ENCODE data around the gene VEZF1. TPM values are rescaled to one million over a fixed set of nuclear protein-coding genes. Genes with fewer than 3 reads are reported as not detected.
A peak's percentile ranks its signal among the peaks of the same experiment; 100 is the strongest.

VEZF1 gene
- total RNA-seq, 2 donors from 2014 or later, result 41.7 to 48.7 TPM

DNA sequence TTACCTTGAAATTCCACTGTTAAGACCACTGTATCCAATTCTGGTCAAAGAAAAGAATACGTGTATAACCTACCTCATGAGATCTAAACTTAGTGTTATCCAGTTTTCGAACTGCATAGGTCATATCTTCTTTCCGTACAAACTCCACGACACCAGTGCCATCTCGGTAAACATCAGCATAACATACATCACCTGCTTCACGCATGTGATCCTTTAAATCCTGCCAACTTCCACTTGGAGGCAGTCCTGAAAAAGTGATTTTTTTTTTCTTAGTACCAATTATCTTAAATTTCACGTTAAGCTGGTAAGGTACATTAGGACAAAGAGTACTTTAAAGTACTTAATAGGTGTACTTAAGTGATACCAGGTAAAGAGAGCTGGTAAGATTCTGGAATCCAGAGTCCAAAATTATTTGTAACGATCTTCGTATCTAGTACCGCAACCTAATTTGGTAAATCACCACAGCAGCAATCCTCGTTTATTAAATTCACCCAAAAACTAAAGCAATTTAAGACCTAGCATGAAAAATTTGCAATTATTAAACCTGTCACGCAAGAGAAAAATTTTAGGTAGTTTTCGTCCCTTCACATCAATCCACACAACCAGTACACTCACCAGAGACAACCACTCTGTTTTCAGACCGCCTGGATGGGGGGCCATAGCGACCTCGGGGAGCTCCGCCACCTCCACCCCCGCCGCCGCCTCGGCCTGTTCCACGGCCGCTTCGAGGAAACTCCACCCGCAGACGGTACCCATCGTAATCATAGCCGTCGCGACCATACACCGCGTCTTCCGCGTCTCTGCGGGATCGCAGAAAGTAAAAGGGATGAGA is 17.9 kb upstream of the VEZF1 start:
- no peak for DNase-seq
- no peaks in the 10 kb centered on the region for H3K27me3 Mint-ChIP-seq
- peaks cover 11% of the 10 kb centered on the region for H3K36me3 Mint-ChIP-seq (ENCODE audit: low read depth)
- peak overlapping the region; percentile 98 for H3K4me3 Mint-ChIP-seq
- ATAC-seq, result no peak
- peaks cover 36% of the 10 kb centered on the region for H3K4me1 Mint-ChIP-seq
- H3K9me3 ChIP-seq (ENCODE audit: control insufficient read depth, low read length, poor library complexity, severe bottlenecking), result no peaks in the 10 kb centered on the region
- peak overlapping the region; percentile 99 for H3K27ac Mint-ChIP-seq

DNA sequence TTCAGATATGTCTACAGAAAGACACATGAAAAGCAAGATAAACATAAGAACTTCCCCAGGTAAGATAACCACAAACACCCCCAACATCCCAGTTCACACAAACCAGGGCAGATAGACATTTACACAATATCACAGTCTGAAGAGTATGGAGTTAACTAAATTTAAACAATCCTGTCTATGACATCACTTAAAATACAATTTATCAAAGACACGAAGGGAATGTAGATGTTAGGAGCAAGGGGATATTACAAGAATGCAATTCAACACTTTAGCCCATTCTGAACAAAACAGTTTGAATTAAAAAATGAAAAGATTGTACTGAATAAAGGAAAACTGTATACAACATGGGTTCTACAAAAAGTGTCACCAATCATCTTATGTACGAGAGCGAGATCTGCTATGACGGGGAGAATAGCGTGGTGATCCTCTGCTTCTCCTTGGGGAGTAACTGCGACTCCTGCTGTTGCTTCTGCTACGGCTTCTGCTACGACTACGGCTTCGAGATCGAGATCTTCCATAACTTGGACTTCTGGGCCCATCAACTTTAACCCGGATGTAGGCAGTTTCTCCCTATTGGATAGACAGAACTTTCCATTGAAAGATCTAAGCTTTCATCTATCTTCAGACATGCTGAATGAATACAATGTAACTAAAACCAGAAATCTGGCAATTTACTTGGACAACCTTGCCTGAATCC is 17.1 kb upstream of the VEZF1 start:
- Mint-ChIP-seq H3K4me1 (peaks cover 36% of the 10 kb centered on the region), H3K27ac (peak overlapping the region; percentile 99), H3K27me3 (no peaks in the 10 kb centered on the region), H3K4me3 (peak overlapping the region; percentile 98), H3K36me3 (ENCODE audit: low read depth) (peaks cover 11% of the 10 kb centered on the region)
- ATAC-seq (no peak), DNase-seq (no peak)
- no peaks in the 10 kb centered on the region for H3K9me3 ChIP-seq (ENCODE audit: control insufficient read depth, low read length, poor library complexity, severe bottlenecking)

DNA sequence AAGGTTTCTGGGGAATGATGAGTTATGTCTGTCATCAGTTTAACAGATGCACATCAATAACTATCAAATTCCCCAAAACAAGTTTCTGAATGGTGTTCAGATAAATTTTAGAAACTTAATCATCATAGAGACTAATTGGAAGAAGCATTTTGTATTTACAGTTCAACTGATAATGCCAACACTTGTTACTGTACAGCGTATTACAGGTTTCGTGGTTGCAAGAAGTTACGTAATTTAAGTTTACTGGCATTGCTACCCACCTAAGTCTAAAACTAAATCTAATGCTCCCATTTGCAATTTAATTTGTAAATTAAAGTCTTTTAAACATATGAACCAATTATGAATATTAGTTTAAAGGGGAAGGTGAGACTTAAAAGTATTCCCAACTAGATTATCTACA is 16.0 kb upstream of the VEZF1 start:
- peaks cover 11% of the 10 kb centered on the region for H3K36me3 Mint-ChIP-seq (ENCODE audit: low read depth)

DNA sequence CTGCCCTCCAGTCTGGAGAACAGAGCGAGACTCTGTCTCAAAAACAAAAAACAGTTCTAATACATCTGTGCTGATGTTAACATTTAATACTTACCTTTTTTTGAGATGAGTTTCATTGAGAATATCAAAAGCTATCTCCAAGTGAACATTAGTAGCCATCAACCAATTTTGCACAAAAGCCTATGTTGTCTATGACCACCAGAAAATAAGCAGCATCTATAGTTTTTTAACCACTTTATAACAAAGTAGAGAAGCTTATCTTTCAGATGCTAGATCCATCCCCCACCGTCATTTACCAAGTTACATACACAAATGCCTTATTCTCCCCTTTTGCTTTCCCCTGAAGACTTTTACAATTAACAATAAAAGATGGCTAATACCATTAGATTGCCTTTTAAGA is 14.9 kb upstream of the VEZF1 start:
- H3K9me3 ChIP-seq (ENCODE audit: control insufficient read depth, low read length, poor library complexity, severe bottlenecking), result no peaks in the 10 kb centered on the region
- Mint-ChIP-seq H3K27ac (peak overlapping the region; percentile 99), H3K27me3 (no peaks in the 10 kb centered on the region), H3K36me3 (ENCODE audit: low read depth) (peaks cover 11% of the 10 kb centered on the region), H3K4me1 (peaks cover 40% of the 10 kb centered on the region), H3K4me3 (no peak overlapping the region)
- ATAC-seq (no peak), DNase-seq (no peak)

More for the DNA sequence above, 16.0 kb upstream of the VEZF1 start:
- no peaks in the 10 kb centered on the region for H3K9me3 ChIP-seq (ENCODE audit: control insufficient read depth, low read length, poor library complexity, severe bottlenecking)
- no peak for ATAC-seq
- DNase-seq, result no peak
- Mint-ChIP-seq H3K4me1 (peaks cover 39% of the 10 kb centered on the region), H3K27me3 (no peaks in the 10 kb centered on the region), H3K27ac (peak overlapping the region; percentile 99), H3K4me3 (no peak overlapping the region)

DNA sequence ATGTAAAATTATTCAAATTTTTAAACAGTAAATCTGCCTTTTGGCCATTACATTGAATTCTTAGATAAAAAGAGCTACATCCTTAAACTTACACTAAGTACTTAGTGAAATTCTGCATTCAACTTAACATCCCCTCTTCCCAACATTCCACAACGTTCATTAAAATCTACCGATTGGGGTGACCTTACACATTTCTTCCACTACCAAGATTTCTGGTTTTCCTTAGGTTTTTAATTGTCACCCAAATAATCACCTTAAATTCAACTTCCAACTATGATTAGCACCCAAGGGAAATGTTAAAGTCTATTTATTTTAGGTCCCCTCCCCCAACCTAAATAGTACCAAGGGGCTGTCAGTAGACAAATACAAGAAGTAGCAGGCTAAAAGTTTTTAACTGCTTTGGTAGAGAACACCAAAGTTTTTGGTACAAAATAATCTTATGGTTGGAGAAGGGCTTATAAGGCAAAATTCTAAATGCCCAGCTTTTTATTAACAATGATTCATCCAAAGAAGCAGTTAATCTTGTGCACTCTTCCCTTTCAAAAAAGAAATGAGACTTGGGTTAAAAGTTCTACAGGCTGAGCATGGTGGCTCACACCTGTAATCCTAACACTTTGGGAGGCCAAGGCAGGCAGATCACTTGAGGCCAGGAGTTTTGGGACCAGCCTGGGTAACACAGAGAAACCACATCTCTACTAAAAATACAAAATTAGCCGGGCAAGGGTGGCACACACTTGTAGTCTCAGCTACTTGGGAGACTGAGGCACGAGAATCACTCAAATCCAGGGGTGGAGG is 14.3 kb upstream of the VEZF1 start:
- H3K27ac Mint-ChIP-seq, result peak overlapping the region; percentile 99
- H3K36me3 Mint-ChIP-seq (ENCODE audit: low read depth), result peaks cover 11% of the 10 kb centered on the region
- DNase-seq (no peak), ATAC-seq (no peak)
- no peaks in the 10 kb centered on the region for H3K9me3 ChIP-seq (ENCODE audit: control insufficient read depth, low read length, poor library complexity, severe bottlenecking)
- H3K27me3 Mint-ChIP-seq, result no peaks in the 10 kb centered on the region
- H3K4me1 Mint-ChIP-seq, result peaks cover 36% of the 10 kb centered on the region
- H3K4me3 Mint-ChIP-seq, result peak overlapping the region; percentile 69

DNA sequence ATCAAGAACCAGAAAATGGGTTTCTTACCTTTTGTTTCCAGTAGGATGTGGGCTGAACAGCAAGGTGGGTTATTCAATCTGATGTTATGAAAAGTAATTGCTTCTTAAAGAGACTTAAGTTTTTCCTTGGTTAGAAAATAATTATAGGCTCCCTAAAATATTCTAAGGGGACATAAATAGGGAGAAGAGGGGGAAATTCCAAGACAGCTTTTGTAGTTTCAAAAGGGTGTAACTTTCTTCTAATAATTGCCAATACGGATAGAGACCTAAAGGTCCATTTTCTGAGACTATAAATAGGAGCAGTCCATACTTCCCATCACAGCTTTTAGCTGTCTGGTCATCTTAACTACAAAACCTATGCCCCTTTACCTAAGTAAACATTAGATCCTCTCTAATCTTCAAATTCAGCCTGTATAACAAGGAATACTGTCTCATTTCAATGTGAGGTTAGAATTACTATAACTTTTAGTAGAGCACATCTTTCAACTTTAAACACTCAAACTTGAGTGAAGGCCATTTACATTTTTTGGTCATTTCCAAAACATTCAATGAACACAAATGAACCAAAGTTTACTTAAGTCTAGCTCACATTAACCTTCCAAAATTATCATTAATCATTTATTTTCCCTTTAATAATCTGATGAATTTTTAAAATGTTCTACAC is 13.5 kb upstream of the VEZF1 start:
- Mint-ChIP-seq H3K27ac (no peak overlapping the region), H3K4me1 (peaks cover 31% of the 10 kb centered on the region), H3K4me3 (no peak overlapping the region)

DNA sequence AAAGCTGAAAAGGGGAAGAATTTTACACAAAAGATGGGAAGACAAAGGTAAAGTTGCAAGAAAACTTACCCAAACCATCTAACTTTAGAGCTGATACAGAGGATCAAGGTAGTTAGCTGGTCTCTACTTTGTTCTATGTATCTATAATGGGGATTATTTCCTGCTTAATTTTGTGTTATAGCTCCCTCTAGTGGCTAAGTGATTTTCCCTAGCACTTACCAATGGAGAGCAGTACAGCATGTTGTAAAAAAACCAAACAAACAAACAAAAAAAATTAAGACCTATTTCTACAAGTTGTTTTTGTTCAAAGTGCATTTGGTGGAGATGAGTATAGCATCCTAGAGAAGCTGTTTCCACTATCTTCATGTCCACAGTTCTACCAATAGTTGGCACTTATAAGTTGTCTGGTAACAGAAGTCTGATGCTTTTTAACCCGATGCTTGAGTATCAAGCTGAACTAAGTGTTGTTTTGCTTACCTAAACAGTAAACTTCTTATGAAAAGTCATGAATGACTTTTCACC is 11.5 kb upstream of the VEZF1 start:
- Mint-ChIP-seq H3K27ac (peak overlapping the region; percentile 51), H3K4me3 (no peak overlapping the region), H3K4me1 (peaks cover 23% of the 10 kb centered on the region), H3K36me3 (ENCODE audit: low read depth) (peaks cover 2% of the 10 kb centered on the region), H3K27me3 (no peaks in the 10 kb centered on the region)
- no peaks in the 10 kb centered on the region for H3K9me3 ChIP-seq (ENCODE audit: control insufficient read depth, low read length, poor library complexity, severe bottlenecking)
- DNase-seq (no peak), ATAC-seq (peak; percentile 79)

More for the DNA sequence above, 13.5 kb upstream of the VEZF1 start:
- Mint-ChIP-seq H3K27me3 (no peaks in the 10 kb centered on the region), H3K36me3 (ENCODE audit: low read depth) (peaks cover 11% of the 10 kb centered on the region)
- no peaks in the 10 kb centered on the region for H3K9me3 ChIP-seq (ENCODE audit: control insufficient read depth, low read length, poor library complexity, severe bottlenecking)
- DNase-seq (no peak), ATAC-seq (no peak)

DNA sequence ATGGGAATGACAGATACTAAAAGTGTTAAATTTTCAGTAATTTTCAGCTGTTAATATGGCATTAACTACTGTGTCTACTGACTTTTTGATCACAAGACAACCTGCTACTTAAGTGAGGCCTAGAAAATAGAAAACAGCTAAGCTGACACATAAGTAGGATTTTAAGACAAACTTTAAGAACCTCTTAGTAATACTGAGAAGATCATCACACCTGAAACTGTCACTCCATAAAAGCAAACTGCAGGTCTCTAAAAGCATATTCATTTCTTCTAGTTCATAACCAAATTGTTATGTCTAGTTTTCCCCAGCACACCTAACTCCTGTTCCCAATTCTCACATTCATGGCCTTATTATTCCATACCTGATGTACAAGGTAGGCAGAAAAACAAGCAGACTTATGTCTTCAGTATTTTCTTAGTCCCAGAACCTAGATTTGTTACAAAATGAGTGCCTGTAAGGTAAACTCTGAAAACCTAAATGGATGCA is 11.0 kb upstream of the VEZF1 start:
- no peaks in the 10 kb centered on the region for H3K9me3 ChIP-seq (ENCODE audit: control insufficient read depth, low read length, poor library complexity, severe bottlenecking)
- peak overlapping the region; percentile 51 for H3K27ac Mint-ChIP-seq
- peaks cover 2% of the 10 kb centered on the region for H3K36me3 Mint-ChIP-seq (ENCODE audit: low read depth)
- H3K27me3 Mint-ChIP-seq, result no peaks in the 10 kb centered on the region
- H3K4me3 Mint-ChIP-seq, result no peak overlapping the region
- ATAC-seq, result no peak
- no peak for DNase-seq
- H3K4me1 Mint-ChIP-seq, result peaks cover 23% of the 10 kb centered on the region

DNA sequence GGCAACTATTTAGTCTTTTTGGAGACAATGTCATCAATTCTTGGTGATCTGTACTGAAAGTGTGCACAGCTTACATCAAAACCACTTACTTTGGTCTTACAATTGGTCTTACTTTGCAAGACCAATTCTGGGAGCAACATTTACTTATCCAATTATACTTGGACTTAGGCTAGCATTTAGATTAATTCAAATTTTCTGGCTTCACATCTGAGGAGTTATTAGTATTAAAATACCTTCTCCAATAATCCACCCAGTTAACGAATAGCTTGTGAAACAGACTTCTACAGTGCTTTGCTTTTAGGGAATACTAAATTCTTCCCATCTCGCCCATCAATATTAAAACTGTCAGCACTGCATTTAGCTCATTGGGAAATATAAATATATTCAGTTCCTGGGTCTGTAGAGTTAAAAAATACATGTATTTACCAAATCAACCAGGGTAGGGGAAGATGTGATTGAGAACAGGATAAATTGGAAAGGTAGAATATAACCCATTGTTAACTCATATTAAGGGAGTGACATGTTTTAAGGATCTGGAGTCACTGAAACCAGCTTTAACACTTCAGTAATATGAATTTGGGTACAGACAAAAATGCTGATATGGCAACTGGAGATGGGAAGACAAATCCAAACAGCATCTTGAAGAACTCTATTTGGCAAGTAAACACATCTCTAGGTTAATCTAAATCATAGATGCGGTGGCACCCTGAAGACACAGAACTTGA is 9.2 kb upstream of the VEZF1 start:
- H3K27me3 Mint-ChIP-seq, result no peaks in the 10 kb centered on the region
- no peaks in the 10 kb centered on the region for H3K36me3 Mint-ChIP-seq (ENCODE audit: low read depth)
- ATAC-seq, result no peak
- DNase-seq, result no peak
- H3K4me1 Mint-ChIP-seq, result peaks cover 20% of the 10 kb centered on the region
- no peaks in the 10 kb centered on the region for H3K9me3 ChIP-seq (ENCODE audit: control insufficient read depth, low read length, poor library complexity, severe bottlenecking)
- H3K27ac Mint-ChIP-seq, result peak overlapping the region; percentile 41
- no peak overlapping the region for H3K4me3 Mint-ChIP-seq

DNA sequence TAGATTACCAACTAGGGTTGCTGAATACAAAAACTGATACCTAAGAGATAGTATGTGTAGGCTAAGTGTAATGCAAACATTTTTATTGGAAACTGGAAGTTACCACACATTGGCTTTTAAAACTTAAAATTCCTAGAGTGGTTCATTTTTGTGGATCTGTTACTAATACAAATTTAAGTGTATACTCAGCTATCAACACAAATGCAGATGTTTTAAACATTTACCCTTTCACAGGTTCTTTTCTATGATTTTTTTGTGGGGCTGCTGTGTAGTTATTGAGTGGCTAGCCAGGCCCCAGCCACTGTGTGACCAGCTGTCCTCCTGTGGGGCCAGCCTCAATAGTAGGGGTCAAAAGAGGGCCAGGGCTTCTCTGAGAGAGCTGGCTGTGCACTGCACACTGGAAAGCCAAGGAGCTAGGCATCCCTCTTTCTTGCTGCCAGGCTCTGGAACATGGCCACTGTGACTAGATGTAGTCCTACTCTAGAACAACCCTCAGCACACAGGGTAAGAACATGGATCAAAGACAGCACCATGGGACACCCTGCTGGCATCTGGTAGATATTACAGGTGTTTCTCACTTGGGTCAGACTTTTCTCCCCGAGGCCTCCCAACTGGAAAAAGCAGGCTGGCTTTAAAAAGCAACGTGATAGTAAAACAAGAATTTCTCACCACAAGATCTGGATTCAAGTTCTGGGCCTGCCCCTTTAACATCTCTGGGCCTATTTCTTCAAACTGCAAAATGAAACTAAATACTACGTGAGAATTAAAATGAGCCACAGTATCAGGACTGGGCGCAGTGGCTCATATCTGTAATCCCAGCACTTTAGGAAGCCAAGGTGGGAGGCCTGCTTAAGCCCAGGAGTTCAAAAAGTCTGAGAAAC is 7.3 kb upstream of the VEZF1 start:
- Mint-ChIP-seq H3K4me1 (peaks cover 21% of the 10 kb centered on the region), H3K4me3 (peak overlapping the region; percentile 66), H3K27me3 (no peaks in the 10 kb centered on the region), H3K27ac (peak overlapping the region; percentile 83), H3K36me3 (ENCODE audit: low read depth) (no peaks in the 10 kb centered on the region)
- H3K9me3 ChIP-seq (ENCODE audit: control insufficient read depth, low read length, poor library complexity, severe bottlenecking), result no peaks in the 10 kb centered on the region
- DNase-seq (peak in 2 of 3 donors; percentile 17 to 20), ATAC-seq (peak; percentile 88)

DNA sequence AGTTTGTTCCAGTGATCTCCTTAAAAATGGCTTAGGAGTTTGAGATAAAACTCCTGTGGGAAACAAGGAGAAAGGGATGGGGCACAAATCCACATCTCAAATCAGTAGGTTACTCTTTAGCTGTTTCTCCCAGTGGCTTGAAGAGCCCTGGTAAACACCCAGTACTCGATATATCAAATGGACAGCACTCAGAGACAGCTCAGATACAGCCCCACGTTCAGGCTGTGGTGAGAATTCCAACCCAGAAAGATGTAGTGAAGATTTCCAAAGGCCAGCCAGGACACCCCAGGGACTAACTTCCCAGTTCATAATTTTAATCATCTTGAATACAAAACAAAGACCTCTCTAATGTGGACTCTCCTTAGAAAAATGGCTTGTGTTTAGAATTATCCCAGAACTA is 6.4 kb upstream of the VEZF1 start:
- Mint-ChIP-seq H3K4me3 (no peak overlapping the region), H3K36me3 (ENCODE audit: low read depth) (no peaks in the 10 kb centered on the region), H3K4me1 (peaks cover 23% of the 10 kb centered on the region), H3K27ac (peak overlapping the region; percentile 83), H3K27me3 (no peaks in the 10 kb centered on the region)
- no peaks in the 10 kb centered on the region for H3K9me3 ChIP-seq (ENCODE audit: control insufficient read depth, low read length, poor library complexity, severe bottlenecking)
- no peak for DNase-seq
- ATAC-seq, result no peak
